GM18870 (cell line): ENCODE data around the gene SMIM38.
"Not testable (repeated sequence)": the region's sequence is repeated elsewhere in the genome, so short reads cannot be mapped to it uniquely, and the experiment has no call there.

Source experiments
- ATAC-seq: cut with Tn5 transposase; IDR thresholded peaks from one replicate; pipeline ENCODE4 v1.9.1; 2021; ENCODE audit warnings: moderate library complexity; ENCODE audit not compliant: unreplicated experiment

Gene SMIM38

GRCh38 chr11:69137151-69137844 lies 18.4 kb upstream of the SMIM38 start:
- ATAC-seq = no peak

GRCh38 chr11:69138265-69138664 lies 17.5 kb upstream of the SMIM38 start:
- no peak for ATAC-seq

- not testable (repeated sequence) for ATAC-seq
Measured at GRCh38 chr11:69140161-69140560, 15.6 kb upstream of the SMIM38 start.

- ATAC-seq = no peak
Measured at GRCh38 chr11:69140635-69141034, 15.1 kb upstream of the SMIM38 start.

GRCh38 chr11:69141742-69142141 lies 14.0 kb upstream of the SMIM38 start:
- no peak for ATAC-seq

- no peak for ATAC-seq
Measured at GRCh38 chr11:69142895-69143294, 12.8 kb upstream of the SMIM38 start.

GRCh38 chr11:69144316-69145049 lies 11.3 kb upstream of the SMIM38 start:
- no peak for ATAC-seq

GRCh38 chr11:69145050-69145380 lies 10.7 kb upstream of the SMIM38 start:
- no peak for ATAC-seq

GRCh38 chr11:69148377-69148762 lies 7.4 kb upstream of the SMIM38 start:
- ATAC-seq = no peak

GRCh38 chr11:69148806-69149205 lies 6.9 kb upstream of the SMIM38 start:
- no peak for ATAC-seq

- not testable (repeated sequence) for ATAC-seq
Measured at GRCh38 chr11:69149338-69150045, 6.2 kb upstream of the SMIM38 start.

GRCh38 chr11:69150175-69150574 lies 5.6 kb upstream of the SMIM38 start:
- ATAC-seq = no peak

GRCh38 chr11:69151836-69152235 lies 3.9 kb upstream of the SMIM38 start:
- ATAC-seq = no peak

- ATAC-seq = no peak
Measured at GRCh38 chr11:69152733-69153421, 2.9 kb upstream of the SMIM38 start.

- ATAC-seq = no peak
Measured at GRCh38 chr11:69153661-69154060, 2.1 kb upstream of the SMIM38 start.

GRCh38 chr11:69154211-69154913 lies 1.4 kb upstream of the SMIM38 start:
- ATAC-seq = no peak

GRCh38 chr11:69154938-69155301 lies 815 bp upstream of the SMIM38 start:
- ATAC-seq = no peak

GRCh38 chr11:69156235-69156639 lies 502 bp downstream of the SMIM38 start:
- no peak for ATAC-seq

GRCh38 chr11:69156673-69157155 lies 979 bp downstream of the SMIM38 start:
- no peak for ATAC-seq

- no peak for ATAC-seq
Measured at GRCh38 chr11:69157156-69157821, 1.6 kb downstream of the SMIM38 start.
